GM19463 (cell line): ENCODE measurements around the gene NKX3-2.

Experiments used
- ATAC-seq: cut with Tn5 transposase; IDR thresholded peaks from one replicate; pipeline ENCODE4 v1.9.1; 2021; ENCODE audit warnings: mild to moderate bottlenecking, moderate library complexity; ENCODE audit not compliant: unreplicated experiment

NKX3-2 gene

GRCh38 chr4:13515268-13515667 is 29.0 kb downstream of the NKX3-2 start:
- ATAC-seq, result no peak

- no peak for ATAC-seq
Measured at GRCh38 chr4:13514722-13515121, 29.6 kb downstream of the NKX3-2 start.

- ATAC-seq, result no peak
Measured at GRCh38 chr4:13511101-13511500, 33.2 kb downstream of the NKX3-2 start.

- ATAC-seq, result no peak
Measured at GRCh38 chr4:13509442-13509841, 34.9 kb downstream of the NKX3-2 start.

GRCh38 chr4:13504374-13504773 is 39.9 kb downstream of the NKX3-2 start:
- no peak for ATAC-seq

GRCh38 chr4:13498469-13498868 is 45.8 kb downstream of the NKX3-2 start:
- ATAC-seq, result no peak

- no peak for ATAC-seq
Measured at GRCh38 chr4:13496605-13497004, 47.7 kb downstream of the NKX3-2 start.

- ATAC-seq, result no peak
Measured at GRCh38 chr4:13495753-13496152, 48.6 kb downstream of the NKX3-2 start.

- ATAC-seq, result no peak
Measured at GRCh38 chr4:13493793-13494192, 50.5 kb downstream of the NKX3-2 start.

- no peak for ATAC-seq
Measured at GRCh38 chr4:13492747-13493146, 51.6 kb downstream of the NKX3-2 start.
